ENCODE data around the gene POU6F2. TPM values are rescaled to one million over a fixed set of nuclear protein-coding genes. Genes with fewer than 3 reads are reported as not detected.

POU6F2 gene
- total and polyA plus RNA-seq, 2 donors (not counting 1 experiment from before 2014, with no cell fraction given) = 0.47 TPM; not detected in 1

GRCh38 chr7:39392151-39392550, 414.4 kb downstream of the POU6F2 start:
- Mint-ChIP-seq H3K4me1 (no peaks in the 10 kb centered on the region), H3K9me3 (ENCODE audit: insufficient read depth) (no peaks in the 10 kb centered on the region), H3K4me3 (no peak overlapping the region), H3K27ac (no peak overlapping the region), H3K27me3 (peaks cover 39% of the 10 kb centered on the region)
- Histone ChIP-seq H3K27me3 (replicated peaks in 1 of 4; ENCODE audit: control extremely low read depth in 1 of 4, control insufficient read depth in 3 of 4, insufficient read depth in 4 of 4, low read length in 3 of 4) (no peaks in the 10 kb centered on the region), H4K20me1 (ENCODE audit: control insufficient read depth, insufficient read depth, low read length, poor library complexity, severe bottlenecking) (no peaks in the 10 kb centered on the region), H3K9me3 (ENCODE audit: control extremely low read depth in 1 of 3, control insufficient read depth in 2 of 3, insufficient read depth in 1 of 3, low read length in 2 of 3) (no peaks in the 10 kb centered on the region), H3K4me3 (ENCODE audit: control extremely low read depth in 1 of 5, extremely low read depth in 1 of 5, insufficient read depth in 1 of 5, low read depth in 2 of 5, low read length in 4 of 5) (no peak overlapping the region), H3K79me2 (ENCODE audit: control insufficient read depth, insufficient read depth, low read length) (no peaks in the 10 kb centered on the region), H3K36me3 (replicated peaks in 1 of 2; ENCODE audit: control extremely low read depth in 1 of 2, control insufficient read depth in 1 of 2, extremely low read depth in 1 of 2, insufficient read depth in 2 of 2, low read length in 1 of 2) (no peaks in the 10 kb centered on the region), H2AFZ (ENCODE audit: insufficient read depth, low read depth, low read length, poor library complexity, severe bottlenecking) (no peak overlapping the region), H3K27ac (ENCODE audit: low read length in 2 of 2) (no peak overlapping the region), H3K9ac (ENCODE audit: low read length) (no peak overlapping the region), H3K4me1 (ENCODE audit: control insufficient read depth in 2 of 2, insufficient read depth in 2 of 2, low read length in 2 of 2) (no peaks in the 10 kb centered on the region), H3K4me2 (replicated peaks; ENCODE audit: low read depth, low read length, poor library complexity, severe bottlenecking) (no peak overlapping the region)
- ChIA-PET CTCF (no interaction called here), POLR2A (no interaction called here)
- intact Hi-C loops (cut with micrococcal nuclease) = no loop called here
- TF ChIP-seq CTCF (IDR thresholded peaks at IDR 0.05) = no peak
- no peak for TF ChIP-seq EZH2 (IDR thresholded peaks at IDR 0.05; ENCODE audit: borderline replicate concordance, insufficient read depth, low read depth, low read length, poor library complexity, severe bottlenecking)
- DNase-seq (no peak), ATAC-seq (ENCODE audit: low read depth) (no peak)
- WGBS (ENCODE audit: insufficient coverage) = no CpG with 5 or more reads among the region's 2 CpGs

DNA sequence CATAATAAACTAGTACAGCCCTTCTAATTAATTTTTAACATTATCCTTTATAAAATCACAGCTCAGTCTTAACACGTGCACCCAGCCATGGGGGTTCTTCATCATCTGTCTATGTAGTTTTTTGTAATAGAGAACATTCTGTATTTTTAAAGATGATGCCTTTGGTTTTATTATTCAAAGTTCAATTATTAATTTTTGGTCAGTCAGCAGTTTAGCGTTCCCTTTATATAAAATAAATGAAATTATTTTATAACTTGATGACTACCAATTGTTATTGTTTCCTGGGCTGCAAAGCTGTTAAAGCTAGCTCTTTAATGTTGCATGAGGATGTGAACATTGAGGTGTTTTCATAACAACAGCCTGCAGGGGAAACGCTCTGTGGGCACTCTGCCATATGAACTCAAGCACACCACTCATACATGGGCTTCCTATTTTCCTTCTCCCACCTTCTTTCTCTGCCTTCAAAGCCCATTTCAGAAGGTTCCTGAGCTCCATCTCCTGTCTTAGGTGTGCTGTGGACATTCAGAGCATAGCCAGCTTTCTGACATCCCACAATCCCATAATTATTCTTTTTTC, 416.5 kb downstream of the POU6F2 start:
- Histone ChIP-seq H2AFZ (ENCODE audit: insufficient read depth, low read depth, low read length, poor library complexity, severe bottlenecking) (no peak overlapping the region), H3K4me2 (replicated peaks; ENCODE audit: low read depth, low read length, poor library complexity, severe bottlenecking) (no peak overlapping the region), H3K4me1 (ENCODE audit: control insufficient read depth in 2 of 2, insufficient read depth in 2 of 2, low read length in 2 of 2) (no peaks in the 10 kb centered on the region), H3K36me3 (replicated peaks in 1 of 2; ENCODE audit: control extremely low read depth in 1 of 2, control insufficient read depth in 1 of 2, extremely low read depth in 1 of 2, insufficient read depth in 2 of 2, low read length in 1 of 2) (no peaks in the 10 kb centered on the region), H3K4me3 (ENCODE audit: control extremely low read depth in 1 of 5, extremely low read depth in 1 of 5, insufficient read depth in 1 of 5, low read depth in 2 of 5, low read length in 4 of 5) (no peak overlapping the region), H3K27me3 (replicated peaks in 1 of 4; ENCODE audit: control extremely low read depth in 1 of 4, control insufficient read depth in 3 of 4, insufficient read depth in 4 of 4, low read length in 3 of 4) (no peaks in the 10 kb centered on the region), H3K27ac (ENCODE audit: low read length in 2 of 2) (no peak overlapping the region), H4K20me1 (ENCODE audit: control insufficient read depth, insufficient read depth, low read length, poor library complexity, severe bottlenecking) (no peaks in the 10 kb centered on the region), H3K9me3 (ENCODE audit: control extremely low read depth in 1 of 3, control insufficient read depth in 2 of 3, insufficient read depth in 1 of 3, low read length in 2 of 3) (no peaks in the 10 kb centered on the region), H3K79me2 (ENCODE audit: control insufficient read depth, insufficient read depth, low read length) (no peaks in the 10 kb centered on the region), H3K9ac (ENCODE audit: low read length) (no peak overlapping the region)
- DNase-seq (no peak), ATAC-seq (ENCODE audit: low read depth) (no peak)
- no CpG with 5 or more reads among the region's 3 CpGs for WGBS (ENCODE audit: insufficient coverage)
- H3K27ac Mint-ChIP-seq = no peak overlapping the region
- peaks cover 43% of the 10 kb centered on the region for H3K27me3 Mint-ChIP-seq
- H3K4me3 Mint-ChIP-seq = no peak overlapping the region
- CTCF ChIA-PET = interaction anchor here (0.6 kb wide), 1 partner anchor 729 kb away, joined by 3 read pairs; no protein-coding TSS in a partner anchor
- no peak for TF ChIP-seq CTCF (IDR thresholded peaks at IDR 0.05)
- POLR2A ChIA-PET = no interaction called here
- no peaks in the 10 kb centered on the region for H3K9me3 Mint-ChIP-seq (ENCODE audit: insufficient read depth)
- no peaks in the 10 kb centered on the region for H3K4me1 Mint-ChIP-seq
- intact Hi-C loops (cut with micrococcal nuclease) = no loop called here
